Activated CD4-positive, alpha-beta memory T cell treated with anti-CD3 and anti-CD28 coated beads for 36 hours (primary cell): ENCODE data around the gene STRN. TPM values are rescaled to one million over a fixed set of nuclear protein-coding genes. Genes with fewer than 3 reads are reported as not detected.
"Not testable (repeated sequence)": the region's sequence is repeated elsewhere in the genome, so short reads cannot be mapped to it uniquely, and the experiment has no call there.

Source experiments
- CTCF ChIA-PET: fragments of 350-600 bp; sonication (Branson Sonifier 250); formaldehyde crosslinking; loops from one replicate; lab custom pipeline; 2021; ENCODE audit warnings: antibody characterized with exemption, inconsistent platforms; lab: Charles Lee
- POLR2A ChIA-PET: fragments of 350-600 bp; sonication (Branson Sonifier 250); formaldehyde crosslinking; loops from one replicate; lab custom pipeline; 2021; ENCODE audit warnings: antibody characterized with exemption; lab: Charles Lee
- DNase-seq: peaks from one replicate; pipeline ENCODE4 v3.0.0-alpha.2; 2020
- H3K27ac Mint-ChIP-seq: one replicate; pipeline ENCODE4 v1.8.0; 2021; ENCODE audit warnings: mixed read lengths
- H3K27me3 Mint-ChIP-seq: one replicate; pipeline ENCODE4 v1.8.0; 2021; ENCODE audit warnings: mixed read lengths
- H3K36me3 Mint-ChIP-seq: one replicate; pipeline ENCODE4 v1.8.0; 2021; ENCODE audit warnings: mixed read lengths
- H3K4me1 Mint-ChIP-seq: one replicate; pipeline ENCODE4 v1.8.0; 2021; ENCODE audit warnings: low read depth, mixed read lengths
- H3K4me3 Mint-ChIP-seq: one replicate; pipeline ENCODE4 v1.8.0; 2021; ENCODE audit warnings: mild to moderate bottlenecking, mixed read lengths
- H3K9me3 Mint-ChIP-seq: one replicate; pipeline ENCODE4 v1.8.0; 2021; ENCODE audit warnings: mixed read lengths
- intact Hi-C: fragments of 100-400 bp; cut with micrococcal nuclease; formaldehyde crosslinking; loops from one replicate; pipeline ENCODE4 v1.15.1; 2023
- total RNA-seq, 2 experiments: library from RNA; stranded (reverse); gene quantifications; one replicate each; pipeline ENCODE4 v1.2.3, GENCODE V29; 2021

Gene STRN
- total RNA-seq, 2 experiments from 2014 or later, result 22.3 to 25.0 TPM

GRCh38 chr2:36892805-36893204 is 73.5 kb downstream of the STRN start:
- intact Hi-C loops, result no loop called here
- H3K36me3 Mint-ChIP-seq, result peaks cover 14% of the 10 kb centered on the region
- H3K9me3 Mint-ChIP-seq, result no peaks in the 10 kb centered on the region
- no peak for DNase-seq
- H3K4me1 Mint-ChIP-seq, result peaks cover 9% of the 10 kb centered on the region
- no peak overlapping the region for H3K27ac Mint-ChIP-seq
- no peaks in the 10 kb centered on the region for H3K27me3 Mint-ChIP-seq
- H3K4me3 Mint-ChIP-seq, result no peak overlapping the region
- ChIA-PET CTCF (no interaction called here), POLR2A (no interaction called here)

GRCh38 chr2:36889795-36890194 is 76.5 kb downstream of the STRN start:
- ChIA-PET POLR2A (no interaction called here), CTCF (interaction anchor here (0.8 kb wide), 1 partner anchor 105 kb away, joined by 4 read pairs; no protein-coding TSS in a partner anchor)
- Mint-ChIP-seq H3K9me3 (no peaks in the 10 kb centered on the region), H3K4me1 (peaks cover 9% of the 10 kb centered on the region), H3K4me3 (peak overlapping the region; percentile 17), H3K27me3 (no peaks in the 10 kb centered on the region), H3K36me3 (peaks cover 16% of the 10 kb centered on the region), H3K27ac (peak overlapping the region; percentile 69)
- intact Hi-C loops, result loop anchor here (1.0 to 2.0 kb wide), 2 partner anchors 30 to 77 kb away; partner anchors contain the start of gene STRN
- peak; percentile 24 for DNase-seq

- H3K4me1 Mint-ChIP-seq, CTCF ChIA-PET, H3K27ac Mint-ChIP-seq, H3K27me3 Mint-ChIP-seq, H3K9me3 Mint-ChIP-seq, DNase-seq, H3K4me3 Mint-ChIP-seq, intact Hi-C loops, POLR2A ChIA-PET: not testable (repeated sequence)
- H3K36me3 Mint-ChIP-seq, result peaks cover 16% of the 10 kb centered on the region
Observed at GRCh38 chr2:36887095-36887494, 79.2 kb downstream of the STRN start.

GRCh38 chr2:36886664-36887063 is 79.7 kb downstream of the STRN start:
- intact Hi-C loops, result no loop called here
- Mint-ChIP-seq H3K9me3 (no peaks in the 10 kb centered on the region), H3K4me1 (peaks cover 9% of the 10 kb centered on the region), H3K27ac (no peak overlapping the region), H3K27me3 (no peaks in the 10 kb centered on the region), H3K36me3 (peaks cover 18% of the 10 kb centered on the region), H3K4me3 (no peak overlapping the region)
- ChIA-PET POLR2A (no interaction called here), CTCF (no interaction called here)
- no peak for DNase-seq

- intact Hi-C loops, result no loop called here
- no peak for DNase-seq
- CTCF ChIA-PET, result no interaction called here
- Mint-ChIP-seq H3K4me1 (peaks cover 9% of the 10 kb centered on the region), H3K27me3 (no peaks in the 10 kb centered on the region), H3K9me3 (no peaks in the 10 kb centered on the region), H3K27ac (no peak overlapping the region), H3K4me3 (no peak overlapping the region), H3K36me3 (peaks cover 17% of the 10 kb centered on the region)
- POLR2A ChIA-PET, result no interaction called here
Observed at GRCh38 chr2:36885605-36886004, 80.7 kb downstream of the STRN start.

- no peak for DNase-seq
- ChIA-PET POLR2A (no interaction called here), CTCF (no interaction called here)
- intact Hi-C loops, result no loop called here
- H3K9me3 Mint-ChIP-seq, result no peaks in the 10 kb centered on the region
- no peak overlapping the region for H3K27ac Mint-ChIP-seq
- H3K4me1 Mint-ChIP-seq, result no peaks in the 10 kb centered on the region
- H3K36me3 Mint-ChIP-seq, result peaks cover 12% of the 10 kb centered on the region
- no peak overlapping the region for H3K4me3 Mint-ChIP-seq
- no peaks in the 10 kb centered on the region for H3K27me3 Mint-ChIP-seq
Observed at GRCh38 chr2:36882532-36882931, 83.8 kb downstream of the STRN start.

GRCh38 chr2:36881816-36882215 is 84.5 kb downstream of the STRN start:
- intact Hi-C loops, result no loop called here
- H3K36me3 Mint-ChIP-seq, result peaks cover 17% of the 10 kb centered on the region
- CTCF ChIA-PET, result no interaction called here
- no peaks in the 10 kb centered on the region for H3K27me3 Mint-ChIP-seq
- H3K9me3 Mint-ChIP-seq, result no peaks in the 10 kb centered on the region
- DNase-seq, result no peak
- no peak overlapping the region for H3K27ac Mint-ChIP-seq
- no peak overlapping the region for H3K4me3 Mint-ChIP-seq
- no peaks in the 10 kb centered on the region for H3K4me1 Mint-ChIP-seq
- POLR2A ChIA-PET, result no interaction called here

- ChIA-PET POLR2A (no interaction called here), CTCF (no interaction called here)
- intact Hi-C loops, result no loop called here
- Mint-ChIP-seq H3K4me3 (no peak overlapping the region), H3K36me3 (peaks cover 34% of the 10 kb centered on the region), H3K27me3 (no peaks in the 10 kb centered on the region), H3K27ac (no peak overlapping the region), H3K4me1 (no peaks in the 10 kb centered on the region), H3K9me3 (no peaks in the 10 kb centered on the region)
- no peak for DNase-seq
Observed at GRCh38 chr2:36878429-36878828, 87.9 kb downstream of the STRN start.

- no peak overlapping the region for H3K4me3 Mint-ChIP-seq
- H3K36me3 Mint-ChIP-seq, result peaks cover 53% of the 10 kb centered on the region
- H3K27me3 Mint-ChIP-seq, result no peaks in the 10 kb centered on the region
- POLR2A ChIA-PET, result no interaction called here
- no peaks in the 10 kb centered on the region for H3K9me3 Mint-ChIP-seq
- H3K4me1 Mint-ChIP-seq, result peaks cover 4% of the 10 kb centered on the region
- CTCF ChIA-PET, result interaction anchor here (0.7 to 1.1 kb wide), 4 partner anchors 48 to 206 kb away, joined by 3 to 5 read pairs (median 4); no protein-coding TSS in a partner anchor
- no peak for DNase-seq
- H3K27ac Mint-ChIP-seq, result no peak overlapping the region
- intact Hi-C loops, result loop anchor here (1.0 kb wide), 1 partner anchor 13 kb away; no protein-coding TSS in a partner anchor
Observed at GRCh38 chr2:36871068-36871707, 95.1 kb downstream of the STRN start.

GRCh38 chr2:36869606-36870005 is 96.7 kb downstream of the STRN start:
- Mint-ChIP-seq H3K4me3 (no peak overlapping the region), H3K9me3 (no peaks in the 10 kb centered on the region), H3K4me1 (peaks cover 4% of the 10 kb centered on the region), H3K36me3 (peaks cover 52% of the 10 kb centered on the region), H3K27me3 (no peaks in the 10 kb centered on the region), H3K27ac (no peak overlapping the region)
- POLR2A ChIA-PET, result no interaction called here
- no peak for DNase-seq
- CTCF ChIA-PET, result no interaction called here
- intact Hi-C loops, result no loop called here

- Mint-ChIP-seq H3K27me3 (no peaks in the 10 kb centered on the region), H3K9me3 (peaks cover 6% of the 10 kb centered on the region), H3K36me3 (peaks cover 39% of the 10 kb centered on the region), H3K4me3 (no peak overlapping the region), H3K27ac (no peak overlapping the region), H3K4me1 (peaks cover 19% of the 10 kb centered on the region)
- POLR2A ChIA-PET, result no interaction called here
- intact Hi-C loops, result no loop called here
- CTCF ChIA-PET, result no interaction called here
- DNase-seq, result no peak
Observed at GRCh38 chr2:36861896-36862295, 104.4 kb downstream of the STRN start.

- H3K9me3 Mint-ChIP-seq, result peaks cover 6% of the 10 kb centered on the region
- ChIA-PET CTCF (interaction anchor here (0.7 to 0.8 kb wide), 2 partner anchors 73 to 372 kb away, joined by 3 read pairs; partner anchors contain the start of genes CEBPZ and NDUFAF7), POLR2A (no interaction called here)
- peak overlapping the region; percentile 39 for H3K27ac Mint-ChIP-seq
- peaks cover 19% of the 10 kb centered on the region for H3K4me1 Mint-ChIP-seq
- H3K4me3 Mint-ChIP-seq, result no peak overlapping the region
- DNase-seq, result no peak
- H3K36me3 Mint-ChIP-seq, result peaks cover 32% of the 10 kb centered on the region
- H3K27me3 Mint-ChIP-seq, result no peaks in the 10 kb centered on the region
- intact Hi-C loops, result loop anchor here (1.0 to 2.0 kb wide), 6 partner anchors 25 to 107 kb away; partner anchors contain the start of gene STRN
Observed at GRCh38 chr2:36859366-36859792, 107.0 kb downstream of the STRN start.
